ENCODE results near the gene ITGAL. TPM values are rescaled to one million over a fixed set of nuclear protein-coding genes. Genes with fewer than 3 reads are reported as not detected.

Gene ITGAL
- total and polyA plus RNA-seq, 4 experiments from 2014 or later = 110 to 657 (median 403) TPM

- Histone ChIP-seq H3K36me3 (ENCODE audit: insufficient read depth, low read length) (peaks cover 5% of the 10 kb centered on the region), H3K4me3 (ENCODE audit: low read length in 2 of 2) (no peak overlapping the region), H3K27ac (ENCODE audit: low read depth, low read length) (no peak overlapping the region), H3K27me3 (ENCODE audit: insufficient read depth, low read length) (no peaks in the 10 kb centered on the region), H3K4me1 (ENCODE audit: insufficient read depth, low read length) (peaks cover 41% of the 10 kb centered on the region), H3K9me3 (ENCODE audit: control insufficient read depth in 1 of 2, low read length in 2 of 2) (no peaks in the 10 kb centered on the region)
- peaks cover 3 to 8% of the 10 kb centered on the region in 2 donors for H3K36me3 Mint-ChIP-seq
- intact Hi-C loops (cut with micrococcal nuclease) = no loop called here
- no peak overlapping the region for H3K4me3 Mint-ChIP-seq
- CTCF ChIA-PET (ENCODE audit: partially characterized antibody) = interaction anchor here (6.8 kb wide), 1 partner anchor 13 kb away, joined by 56 read pairs; the partner anchor contains the start of gene ZNF747
- POLR2A ChIA-PET (ENCODE audit: partially characterized antibody) = interaction anchor here (0.5 to 13.9 kb wide), 4 partner anchors 9 to 352 kb away, joined by 3 to 457 read pairs (median 8); partner anchors contain the start of genes ITGAL, ZNF747 and ZNF764
- DNase-seq = no peak
- H3K27me3 Mint-ChIP-seq = no peaks in the 10 kb centered on the region
- peak overlapping the region; percentile 1 to 70 (median 57) for H3K27ac Mint-ChIP-seq
- H3K9me3 Mint-ChIP-seq = no peaks in the 10 kb centered on the region
- H3K4me1 Mint-ChIP-seq = peaks cover 24 to 45% (median 34%) of the 10 kb centered on the region in 4 donors
These were observed 76.1 kb downstream of the ITGAL start for GRCh38 chr16:30548416-30549253.

DNA sequence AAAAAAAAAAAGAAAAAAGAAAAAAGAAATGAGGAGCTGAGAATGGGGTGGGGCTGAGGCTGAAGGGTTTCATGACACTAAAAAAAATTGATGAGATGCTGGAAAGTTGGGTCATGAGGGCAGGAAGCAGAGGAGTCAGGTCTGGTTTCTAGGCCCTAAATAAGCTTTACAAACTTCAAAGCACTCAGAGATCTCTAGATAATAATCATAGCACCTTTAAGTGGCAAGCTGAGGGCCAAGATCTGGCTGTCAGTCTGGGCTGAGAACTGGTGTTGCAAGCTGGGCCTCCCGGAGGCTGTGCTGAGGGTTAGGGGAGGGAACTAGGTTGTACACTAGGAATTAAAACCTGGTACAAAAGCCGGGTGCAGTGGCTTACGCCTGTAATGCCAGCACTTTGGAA lies 79.2 kb downstream of the ITGAL start:
- no peaks in the 10 kb centered on the region for H3K27me3 Mint-ChIP-seq
- intact Hi-C loops (cut with micrococcal nuclease) = loop anchor here (2.0 kb wide), 2 partner anchors 19 to 35 kb away; partner anchors contain the start of gene ZNF688
- H3K9me3 Mint-ChIP-seq = no peaks in the 10 kb centered on the region
- no peaks in the 10 kb centered on the region for H3K9me3 ChIP-seq (ENCODE audit: control insufficient read depth in 1 of 2, low read length in 2 of 2)
- H3K27ac ChIP-seq (ENCODE audit: low read depth, low read length) = peak overlapping the region; percentile 60
- H3K36me3 ChIP-seq (ENCODE audit: insufficient read depth, low read length) = peaks cover 22% of the 10 kb centered on the region
- ChIA-PET CTCF (ENCODE audit: partially characterized antibody) (interaction anchor here (0.7 to 6.8 kb wide), 8 partner anchors 8 to 122 kb away, joined by 3 to 56 read pairs (median 3); partner anchors contain the start of genes DCTPP1 and ZNF747), POLR2A (ENCODE audit: partially characterized antibody) (interaction anchor here (0.5 to 13.9 kb wide), 24 partner anchors 10 to 366 kb away, joined by 3 to 457 read pairs (median 4); partner anchors contain the start of genes DCTPP1, FBRS, ITGAL and PHKG2)
- peak overlapping the region in 1 of 2 donors; percentile 13 for H3K4me3 ChIP-seq (ENCODE audit: low read length in 2 of 2)
- peak overlapping the region; percentile 76 to 85 (median 80) for H3K4me3 Mint-ChIP-seq
- H3K4me1 ChIP-seq (ENCODE audit: insufficient read depth, low read length) = peaks cover 66% of the 10 kb centered on the region
- H3K4me1 Mint-ChIP-seq = peaks cover 32 to 63% (median 49%) of the 10 kb centered on the region in 4 donors
- H3K27me3 ChIP-seq (ENCODE audit: insufficient read depth, low read length) = no peaks in the 10 kb centered on the region
- peak overlapping the region; percentile 94 to 98 (median 96) for H3K27ac Mint-ChIP-seq
- peak; percentile 80 to 91 (median 88) for DNase-seq
- H3K36me3 Mint-ChIP-seq = peaks cover 20 to 22% of the 10 kb centered on the region in 2 donors

GRCh38 chr16:30552956-30553355 lies 80.4 kb downstream of the ITGAL start:
- no peak for DNase-seq
- Histone ChIP-seq H3K4me1 (ENCODE audit: insufficient read depth, low read length) (peaks cover 71% of the 10 kb centered on the region), H3K27me3 (ENCODE audit: insufficient read depth, low read length) (no peaks in the 10 kb centered on the region), H3K9me3 (ENCODE audit: control insufficient read depth in 1 of 2, low read length in 2 of 2) (no peaks in the 10 kb centered on the region), H3K27ac (ENCODE audit: low read depth, low read length) (peak overlapping the region; percentile 60), H3K4me3 (ENCODE audit: low read length in 2 of 2) (no peak overlapping the region), H3K36me3 (ENCODE audit: insufficient read depth, low read length) (peaks cover 22% of the 10 kb centered on the region)
- Mint-ChIP-seq H3K4me3 (peak overlapping the region in 7 of 8 donors; percentile 3 to 82 (median 66)), H3K27me3 (no peaks in the 10 kb centered on the region), H3K36me3 (peaks cover 20 to 25% of the 10 kb centered on the region in 2 donors), H3K4me1 (peaks cover 32 to 68% (median 50%) of the 10 kb centered on the region in 4 donors), H3K27ac (peak overlapping the region; percentile 94 to 98 (median 96)), H3K9me3 (no peaks in the 10 kb centered on the region)
- POLR2A ChIA-PET (ENCODE audit: partially characterized antibody) = interaction anchor here (0.6 to 13.9 kb wide), 7 partner anchors 9 to 365 kb away, joined by 3 to 457 read pairs (median 4); partner anchors contain the start of genes DCTPP1, ITGAL, ZNF688 and ZNF747
- CTCF ChIA-PET (ENCODE audit: partially characterized antibody) = interaction anchor here (6.8 kb wide), 1 partner anchor 17 kb away, joined by 56 read pairs; the partner anchor contains the start of gene ZNF747
- intact Hi-C loops (cut with micrococcal nuclease) = no loop called here

- Mint-ChIP-seq H3K36me3 (peaks cover 20 to 25% of the 10 kb centered on the region in 2 donors), H3K4me1 (peaks cover 32 to 68% (median 49%) of the 10 kb centered on the region in 4 donors), H3K27me3 (no peaks in the 10 kb centered on the region), H3K4me3 (peak overlapping the region in 5 of 8 donors; percentile 3 to 77 (median 66)), H3K27ac (peak overlapping the region; percentile 94 to 98 (median 96)), H3K9me3 (no peaks in the 10 kb centered on the region)
- no peak for DNase-seq
- peaks cover 70% of the 10 kb centered on the region for H3K4me1 ChIP-seq (ENCODE audit: insufficient read depth, low read length)
- H3K27ac ChIP-seq (ENCODE audit: low read depth, low read length) = peak overlapping the region; percentile 60
- H3K9me3 ChIP-seq (ENCODE audit: control insufficient read depth in 1 of 2, low read length in 2 of 2) = no peaks in the 10 kb centered on the region
- H3K27me3 ChIP-seq (ENCODE audit: insufficient read depth, low read length) = no peaks in the 10 kb centered on the region
- intact Hi-C loops (cut with micrococcal nuclease) = no loop called here
- H3K4me3 ChIP-seq (ENCODE audit: low read length in 2 of 2) = no peak overlapping the region
- ChIA-PET POLR2A (ENCODE audit: partially characterized antibody) (interaction anchor here (0.7 to 13.9 kb wide), 5 partner anchors 8 to 124 kb away, joined by 3 to 457 read pairs (median 4); partner anchors contain the start of genes DCTPP1, ZNF688, ZNF689 and ZNF747), CTCF (ENCODE audit: partially characterized antibody) (interaction anchor here (6.8 kb wide), 1 partner anchor 18 kb away, joined by 56 read pairs; the partner anchor contains the start of gene ZNF747)
- peaks cover 22% of the 10 kb centered on the region for H3K36me3 ChIP-seq (ENCODE audit: insufficient read depth, low read length)
These were observed 80.9 kb downstream of the ITGAL start for GRCh38 chr16:30553393-30553899.

DNA sequence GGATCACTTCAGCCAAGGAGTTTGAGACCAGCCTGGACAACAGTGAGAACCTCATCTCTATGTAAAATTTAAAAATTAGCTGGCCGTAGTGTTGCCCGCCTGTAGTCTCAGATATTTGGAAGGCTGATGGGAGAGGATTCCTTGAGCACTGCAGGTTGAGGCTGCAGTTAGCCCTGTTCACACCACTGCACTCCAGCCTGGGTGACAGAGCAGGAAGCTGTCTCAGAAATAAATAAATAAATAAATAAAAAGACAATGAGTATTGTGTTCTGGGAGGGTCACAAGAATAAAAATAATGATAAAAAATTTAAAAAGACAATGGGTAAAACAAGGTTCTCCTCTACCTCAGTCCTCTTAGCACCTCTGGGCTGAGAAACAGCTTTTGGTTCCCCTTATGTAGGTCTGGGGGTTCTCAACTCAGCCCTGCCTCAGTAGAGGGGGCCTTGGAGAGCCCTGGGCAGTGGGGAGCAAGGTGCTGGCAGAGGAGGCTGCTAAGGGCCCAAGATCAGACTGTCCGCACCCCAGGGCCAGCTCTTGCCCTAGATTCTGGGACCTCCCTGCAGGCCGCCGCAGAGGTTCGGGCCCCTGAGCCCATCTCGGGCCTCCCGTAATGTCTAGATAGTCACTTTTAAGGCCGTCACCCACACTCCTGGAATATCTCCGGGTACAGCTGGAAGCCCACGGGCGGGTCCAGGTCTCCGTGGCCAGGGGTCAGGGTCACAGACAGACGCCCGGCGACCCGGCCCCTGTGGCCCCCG lies 82.2 kb downstream of the ITGAL start:
- POLR2A ChIA-PET (ENCODE audit: partially characterized antibody) = interaction anchor here (1.2 to 13.9 kb wide), 5 partner anchors 11 to 137 kb away, joined by 3 to 457 read pairs (median 8); partner anchors contain the start of genes ZNF688 and ZNF747
- Histone ChIP-seq H3K9me3 (ENCODE audit: control insufficient read depth in 1 of 2, low read length in 2 of 2) (no peaks in the 10 kb centered on the region), H3K4me1 (ENCODE audit: insufficient read depth, low read length) (peaks cover 66% of the 10 kb centered on the region), H3K27ac (ENCODE audit: low read depth, low read length) (no peak overlapping the region), H3K27me3 (ENCODE audit: insufficient read depth, low read length) (no peaks in the 10 kb centered on the region), H3K4me3 (ENCODE audit: low read length in 2 of 2) (no peak overlapping the region), H3K36me3 (ENCODE audit: insufficient read depth, low read length) (peaks cover 22% of the 10 kb centered on the region)
- no peaks in the 10 kb centered on the region for H3K27me3 Mint-ChIP-seq
- no peak for DNase-seq
- CTCF ChIA-PET (ENCODE audit: partially characterized antibody) = interaction anchor here (0.5 to 6.8 kb wide), 3 partner anchors 11 to 138 kb away, joined by 3 to 56 read pairs (median 5); partner anchors contain the start of gene ZNF747
- H3K9me3 Mint-ChIP-seq = no peaks in the 10 kb centered on the region
- intact Hi-C loops (cut with micrococcal nuclease) = no loop called here
- peaks cover 20 to 25% of the 10 kb centered on the region in 2 donors for H3K36me3 Mint-ChIP-seq
- H3K4me3 Mint-ChIP-seq = peak overlapping the region in 2 of 8 donors; percentile 17
- peaks cover 28 to 68% (median 49%) of the 10 kb centered on the region in 4 donors for H3K4me1 Mint-ChIP-seq
- H3K27ac Mint-ChIP-seq = peak overlapping the region in 5 of 7 donors; percentile 50 to 96 (median 80)

- no peak overlapping the region for H3K4me3 ChIP-seq (ENCODE audit: low read length in 2 of 2)
- H3K4me1 ChIP-seq (ENCODE audit: insufficient read depth, low read length) = peaks cover 66% of the 10 kb centered on the region
- no peak overlapping the region for H3K27ac ChIP-seq (ENCODE audit: low read depth, low read length)
- H3K27me3 ChIP-seq (ENCODE audit: insufficient read depth, low read length) = no peaks in the 10 kb centered on the region
- Mint-ChIP-seq H3K36me3 (peaks cover 20 to 25% of the 10 kb centered on the region in 2 donors), H3K9me3 (peaks cover 0 to 2% (median 0%) of the 10 kb centered on the region in 8 donors), H3K4me1 (peaks cover 28 to 68% (median 49%) of the 10 kb centered on the region in 4 donors), H3K4me3 (peak overlapping the region in 6 of 8 donors; percentile 59 to 94 (median 90)), H3K27ac (peak overlapping the region in 5 of 7 donors; percentile 61 to 96 (median 92)), H3K27me3 (no peaks in the 10 kb centered on the region)
- H3K36me3 ChIP-seq (ENCODE audit: insufficient read depth, low read length) = peaks cover 22% of the 10 kb centered on the region
- H3K9me3 ChIP-seq (ENCODE audit: control insufficient read depth in 1 of 2, low read length in 2 of 2) = no peaks in the 10 kb centered on the region
- intact Hi-C loops (cut with micrococcal nuclease) = no loop called here
- ChIA-PET POLR2A (ENCODE audit: partially characterized antibody) (interaction anchor here (1.2 to 13.9 kb wide), 5 partner anchors 12 to 138 kb away, joined by 3 to 457 read pairs (median 8); partner anchors contain the start of genes ZNF688 and ZNF747), CTCF (ENCODE audit: partially characterized antibody) (interaction anchor here (6.8 kb wide), 1 partner anchor 20 kb away, joined by 56 read pairs; the partner anchor contains the start of gene ZNF747)
- no peak for DNase-seq
These were observed 83.0 kb downstream of the ITGAL start for GRCh38 chr16:30555315-30556124.

All from CD4-positive, alpha-beta memory T cell (primary cell).